Prostate gland (tissue), 2 donors: ENCODE results near the gene RMI2.

Experiments
- CTCF ChIP-seq, 4 experiments: fragments of 200-600 bp in 2 of 4; fragments of 450-650 bp in 2 of 4; sonication (generic) in 2 of 4; IDR thresholded peaks; 1 replicate in 3 of 4; 2 replicates in 1 of 4; pipeline ENCODE4 v1.5.1; 2016 to 2019; ENCODE audit warnings: antibody characterized with exemption in 4 of 4, mild to moderate bottlenecking in 2 of 4, moderate library complexity in 2 of 4
- POLR2A ChIP-seq: fragments of 450-650 bp; IDR thresholded peaks from one replicate; pipeline ENCODE4 v1.6.1; 2016; ENCODE audit warnings: antibody characterized with exemption, mild to moderate bottlenecking
- POLR2AphosphoS5 ChIP-seq: sonication (generic); formaldehyde crosslinking; IDR thresholded peaks from one replicate; pipeline ENCODE4 v1.6.1; 2017; ENCODE audit warnings: antibody characterized with exemption

- TF ChIP-seq CTCF (IDR thresholded peaks at IDR 0.05) (no peak), POLR2A (no peak), POLR2AphosphoS5 (no peak)
Measured at GRCh38 chr16:11306381-11306780, 38.9 kb upstream of the RMI2 start.
